ENCODE measurements around the gene TMEM132D.

TMEM132D gene

GRCh38 chr12:129325566-129325965 is 578.3 kb downstream of the TMEM132D start:
- DNase-seq: no peak

- no peak for DNase-seq
Observed at GRCh38 chr12:129312048-129312447, 591.8 kb downstream of the TMEM132D start.

- DNase-seq: no peak
Observed at GRCh38 chr12:129310346-129310745, 593.5 kb downstream of the TMEM132D start.

GRCh38 chr12:129305851-129306250 is 598.0 kb downstream of the TMEM132D start:
- DNase-seq: no peak

- no peak for DNase-seq
Observed at GRCh38 chr12:129304529-129304928, 599.3 kb downstream of the TMEM132D start.

- no peak for DNase-seq
Observed at GRCh38 chr12:129300011-129300410, 603.8 kb downstream of the TMEM132D start.

GRCh38 chr12:129298921-129299320 is 604.9 kb downstream of the TMEM132D start:
- DNase-seq: no peak

- no peak for DNase-seq
Observed at GRCh38 chr12:129296671-129297070, 607.2 kb downstream of the TMEM132D start.

GRCh38 chr12:129294868-129295267 is 609.0 kb downstream of the TMEM132D start:
- no peak for DNase-seq

GRCh38 chr12:129279771-129280170 is 624.1 kb downstream of the TMEM132D start:
- DNase-seq: no peak

- no peak for DNase-seq
Observed at GRCh38 chr12:129276361-129277060, 627.3 kb downstream of the TMEM132D start.

GRCh38 chr12:129269756-129270495 is 633.9 kb downstream of the TMEM132D start:
- DNase-seq: no peak

- DNase-seq: no peak
Observed at GRCh38 chr12:129258781-129259318, 645.0 kb downstream of the TMEM132D start.

GRCh38 chr12:129257524-129257923 is 646.3 kb downstream of the TMEM132D start:
- DNase-seq: no peak

GRCh38 chr12:129246630-129247029 is 657.2 kb downstream of the TMEM132D start:
- no peak for DNase-seq

- no peak for DNase-seq
Observed at GRCh38 chr12:129245769-129246168, 658.1 kb downstream of the TMEM132D start.

GRCh38 chr12:129241852-129242251 is 662.0 kb downstream of the TMEM132D start:
- DNase-seq: no peak

GRCh38 chr12:129237881-129238280 is 665.9 kb downstream of the TMEM132D start:
- no peak for DNase-seq

- no peak for DNase-seq
Observed at GRCh38 chr12:129234209-129234608, 669.6 kb downstream of the TMEM132D start.

- DNase-seq: no peak
Observed at GRCh38 chr12:129231491-129231890, 672.3 kb downstream of the TMEM132D start.

- DNase-seq: no peak
Observed at GRCh38 chr12:129230995-129231394, 672.8 kb downstream of the TMEM132D start.

- no peak for DNase-seq
Observed at GRCh38 chr12:129226851-129227250, 677.0 kb downstream of the TMEM132D start.

- no peak for DNase-seq
Observed at GRCh38 chr12:129226005-129226404, 677.8 kb downstream of the TMEM132D start.

GRCh38 chr12:129215556-129215955 is 688.3 kb downstream of the TMEM132D start:
- DNase-seq: no peak

All from cerebellar nuclear complex (tissue), 1 donor.